Stimulated activated CD4-positive, alpha-beta T cell treated with anti-CD3 and anti-CD28 coated beads, Interleukin-12 subunit alpha, Interleukin-12 subunit beta, amount 100 ng/mL, for 48 hours (primary cell): Measurements from ENCODE around the gene ZNF385D.

ENCODE experiments used
- DNase-seq, 3 donors: peaks; one replicate each; pipeline ENCODE4 v3.0.0-alpha.2; 2020; ENCODE audit warnings: low read depth in 2 of 3, low spot score in 1 of 3

ZNF385D gene

DNA sequence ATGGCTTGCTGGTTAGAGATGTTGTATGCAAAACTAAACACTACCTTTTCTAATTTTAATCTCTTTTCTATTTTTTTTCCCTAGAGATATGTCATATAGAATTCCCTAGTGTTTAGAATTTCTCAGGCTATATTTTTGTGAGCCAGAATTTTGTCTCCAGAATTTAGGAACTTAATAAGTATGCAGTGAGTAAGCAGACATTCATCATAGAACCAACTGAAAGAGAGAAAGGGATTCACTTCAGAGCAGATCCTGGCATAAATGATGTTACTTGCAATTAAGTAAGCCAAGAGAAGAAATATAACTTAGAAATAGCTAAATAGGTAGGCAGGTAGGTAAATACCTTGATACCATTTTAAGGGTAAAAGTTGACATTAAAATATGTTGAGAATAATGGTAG lies 288.9 kb downstream of the ZNF385D start:
- DNase-seq: no peak

DNA sequence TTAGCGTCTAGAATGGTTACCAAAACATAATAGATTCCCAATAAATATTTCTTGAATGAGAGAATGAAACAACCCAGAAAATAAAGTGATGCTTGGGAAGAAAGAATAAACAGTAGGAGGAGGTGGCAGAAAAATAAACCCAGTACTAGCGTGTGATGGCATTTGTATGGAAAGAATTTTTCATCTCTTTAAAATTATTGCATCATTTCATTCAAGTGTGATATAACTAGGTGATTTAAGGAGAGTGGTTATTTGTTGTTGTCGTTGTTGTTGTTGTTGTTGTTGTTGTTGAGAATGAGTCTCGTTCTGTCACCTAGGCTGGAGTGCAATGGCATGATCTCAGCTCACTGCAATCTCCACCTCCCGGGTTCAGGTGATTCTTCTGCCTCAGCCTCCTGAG lies 293.9 kb downstream of the ZNF385D start:
- DNase-seq: no peak

DNA sequence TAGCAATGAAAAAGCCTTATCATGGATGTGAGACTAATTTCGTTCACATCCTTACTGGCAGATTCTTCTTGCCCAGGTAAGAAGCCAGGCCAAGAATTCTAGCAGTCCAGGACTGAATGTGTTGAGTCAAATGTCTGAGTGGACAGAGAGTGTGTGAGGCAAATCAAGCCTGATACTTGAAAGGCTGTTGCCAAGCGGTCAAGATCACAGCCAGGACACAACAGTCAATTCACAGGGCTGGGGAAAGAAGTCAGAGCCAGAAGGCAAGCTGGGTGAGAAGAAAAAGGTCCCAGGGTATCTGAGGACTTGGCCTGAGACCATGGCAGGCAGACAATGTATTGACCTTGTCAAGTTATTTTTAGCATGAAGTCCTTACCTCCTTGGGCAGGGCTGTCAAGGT lies 301.3 kb downstream of the ZNF385D start:
- DNase-seq: no peak

DNA sequence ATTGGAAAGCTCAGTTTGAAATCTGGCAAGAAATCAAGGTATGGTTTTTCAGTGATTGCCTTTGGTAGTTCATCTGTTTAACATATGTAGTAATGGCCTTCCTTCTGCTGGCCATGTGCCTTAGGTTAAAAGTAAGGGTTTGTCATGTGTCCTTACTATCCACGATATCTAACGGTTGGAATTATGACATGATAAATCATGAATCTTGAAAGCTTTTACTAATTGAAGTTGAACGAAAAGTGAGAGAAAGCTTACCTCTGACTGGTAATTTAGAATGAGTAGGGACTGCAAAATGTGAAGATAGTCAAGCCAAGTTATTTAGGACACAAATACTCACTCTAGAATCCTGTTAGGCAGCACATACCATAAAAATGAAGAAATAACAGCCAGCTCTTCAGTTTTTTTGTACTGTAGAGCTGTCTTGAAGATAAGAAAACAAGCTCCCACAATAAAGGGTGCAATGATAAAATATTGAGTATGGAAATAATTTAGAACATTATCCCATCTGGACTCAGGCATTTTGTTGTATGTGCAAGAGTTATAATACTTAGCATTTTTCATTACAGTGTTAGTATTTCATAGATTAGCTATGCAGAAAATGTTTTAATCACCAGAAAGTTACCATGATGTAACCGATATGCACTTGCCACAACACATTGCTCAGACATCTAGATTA lies 303.4 kb downstream of the ZNF385D start:
- no peak for DNase-seq

DNA sequence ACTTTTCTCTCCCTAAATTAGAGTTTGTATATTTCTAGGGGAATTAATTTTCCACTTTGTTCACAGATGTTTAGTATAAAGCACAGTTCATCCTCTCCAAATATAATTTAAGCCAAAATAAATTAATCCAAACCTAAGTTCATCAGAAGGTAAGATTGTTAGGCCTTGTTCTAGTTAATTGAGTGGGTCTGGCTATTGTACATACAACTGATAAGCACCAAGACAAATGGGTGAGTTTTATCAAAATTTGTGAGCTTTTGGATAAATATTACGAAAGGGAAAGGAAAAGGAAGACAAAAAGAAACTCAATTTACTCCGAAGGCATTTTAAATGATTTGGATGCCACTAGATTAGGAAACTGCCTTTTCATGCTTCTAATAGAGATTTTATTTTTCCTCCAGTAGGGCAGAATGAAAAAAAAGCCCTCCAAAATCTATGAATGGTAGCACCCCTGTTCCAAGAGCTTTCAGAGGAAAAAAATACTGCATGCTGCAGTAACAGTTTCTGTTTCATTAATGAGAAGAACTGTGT lies 304.0 kb downstream of the ZNF385D start:
- DNase-seq: no peak

DNA sequence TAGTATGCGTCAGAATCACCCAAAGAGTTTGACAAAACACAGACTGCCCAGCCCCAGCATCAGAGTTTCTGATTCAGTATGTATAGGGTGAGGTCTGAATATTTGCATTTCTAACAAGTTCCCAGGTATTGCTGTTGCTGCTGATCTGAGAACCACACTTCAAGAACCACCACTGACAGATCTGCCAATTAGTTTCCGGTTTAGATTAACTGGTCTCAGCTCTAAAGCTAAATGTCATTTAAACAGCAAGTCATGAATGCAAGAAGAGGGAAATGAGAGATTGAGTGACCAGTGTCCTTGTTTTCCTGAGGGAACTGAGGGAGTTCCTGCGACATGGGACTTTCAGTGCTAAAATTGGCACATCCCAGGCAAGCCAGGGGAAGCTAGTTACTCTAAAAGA lies 305.0 kb downstream of the ZNF385D start:
- DNase-seq: no peak

DNA sequence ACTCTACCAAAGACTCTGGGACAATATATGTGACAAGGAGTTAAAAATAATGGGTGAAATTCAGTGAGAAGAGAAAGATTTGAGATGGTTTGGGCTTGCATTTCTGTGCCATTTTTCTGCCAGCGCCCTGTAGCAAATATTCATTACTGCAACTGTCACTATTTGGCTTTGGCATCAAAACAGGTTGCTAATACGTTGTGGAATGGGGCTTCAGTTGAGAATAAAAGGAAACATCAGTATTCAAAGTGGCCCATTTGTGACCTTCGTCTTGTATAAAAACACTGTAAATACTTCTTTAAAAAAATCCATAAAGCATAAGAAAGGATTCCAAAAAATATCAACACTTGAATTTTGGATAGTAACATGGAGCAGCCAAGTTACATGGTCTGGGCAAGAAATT lies 309.2 kb downstream of the ZNF385D start:
- no peak for DNase-seq

DNA sequence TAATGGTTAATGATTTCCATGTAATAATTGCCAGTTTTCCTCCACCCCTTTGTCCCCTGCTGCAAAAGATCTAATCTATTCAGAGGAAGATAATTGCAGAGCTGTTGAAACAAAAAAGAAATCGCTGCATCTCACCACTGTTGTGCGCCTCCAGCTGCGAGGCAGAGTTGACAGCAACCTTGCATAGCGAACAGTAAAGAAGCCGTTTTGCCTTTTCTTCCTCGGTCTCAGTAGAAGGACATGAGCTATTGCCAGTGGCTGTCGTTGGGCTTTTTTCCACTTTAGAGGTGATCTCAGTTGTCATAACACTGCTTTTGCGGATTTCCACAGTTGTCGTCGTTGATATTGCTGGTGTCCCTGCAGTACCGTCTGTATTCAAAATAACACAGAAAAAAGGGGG lies 314.2 kb downstream of the ZNF385D start:
- no peak for DNase-seq

DNA sequence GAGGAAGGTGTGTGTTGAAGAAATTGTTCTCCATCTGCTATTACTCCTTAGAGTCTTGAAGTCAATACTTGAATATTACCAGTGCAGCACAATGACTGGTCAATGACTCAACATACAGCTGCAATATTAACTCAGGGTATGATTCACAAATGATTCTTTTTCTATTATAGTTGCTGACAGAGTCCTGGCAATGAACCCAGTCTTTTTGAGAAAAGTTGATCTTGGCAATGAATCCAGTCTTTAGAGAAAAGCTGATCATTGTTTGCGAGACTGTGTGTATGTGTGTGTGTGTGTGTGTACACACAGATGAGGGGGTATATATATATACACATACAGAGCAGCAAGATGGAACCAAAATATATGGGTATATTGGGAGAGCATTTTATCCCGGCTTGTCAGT lies 315.1 kb downstream of the ZNF385D start:
- no peak for DNase-seq

DNA sequence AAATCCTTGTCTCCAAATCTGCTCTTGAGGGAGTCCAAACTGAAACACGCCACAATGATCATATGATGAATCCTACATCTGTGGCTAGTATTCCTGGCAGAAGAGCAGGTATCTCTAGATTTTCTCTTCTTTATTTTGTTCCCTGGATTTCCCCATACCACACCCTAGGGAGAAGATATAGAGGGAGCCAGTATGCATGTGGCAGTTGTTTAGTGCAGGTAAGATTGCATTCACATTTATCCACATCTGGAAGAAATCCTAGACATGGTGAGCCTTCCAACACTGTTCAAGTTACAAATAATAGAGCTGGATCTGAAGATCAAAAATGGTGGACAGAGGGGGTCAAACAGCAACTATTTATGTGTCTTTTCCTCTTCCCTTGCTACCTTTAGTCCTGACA lies 316.7 kb downstream of the ZNF385D start:
- no peak for DNase-seq

DNA sequence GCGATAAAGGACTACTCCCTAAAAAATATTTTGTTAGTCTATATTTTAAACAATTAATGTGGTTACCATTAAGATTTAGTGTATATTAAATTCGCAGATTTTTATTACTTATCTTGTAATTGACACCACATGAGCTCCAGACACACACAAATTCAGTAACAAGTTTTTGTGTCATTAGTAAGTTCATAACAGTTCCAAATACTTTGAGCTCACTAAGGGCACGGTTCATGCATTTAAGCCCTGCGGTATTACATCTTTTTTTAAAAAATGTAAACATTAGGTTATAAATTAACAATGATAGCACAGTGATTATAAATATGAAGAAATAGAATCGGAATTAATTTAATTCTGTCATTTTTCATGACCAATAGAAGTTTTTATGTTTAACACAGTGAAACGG lies 317.3 kb downstream of the ZNF385D start:
- no peak for DNase-seq

DNA sequence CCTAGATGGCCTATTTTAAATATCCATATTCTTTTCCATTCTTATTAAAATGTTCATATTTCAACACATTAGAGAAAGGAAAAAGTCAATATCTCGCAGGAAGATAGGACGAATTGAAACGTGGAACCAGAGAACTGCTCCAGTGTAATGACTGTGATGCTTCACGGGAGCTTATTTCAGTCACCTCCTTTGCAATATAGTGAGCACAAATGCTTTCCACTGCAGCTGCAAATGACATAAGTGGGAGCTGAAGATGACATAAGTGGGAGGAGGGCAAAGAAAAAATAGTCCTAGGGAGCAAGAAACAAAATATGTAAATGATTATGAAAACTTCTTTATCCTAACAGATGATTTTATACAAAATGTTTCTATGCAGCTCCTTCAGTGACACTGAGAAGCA lies 324.1 kb downstream of the ZNF385D start:
- DNase-seq: no peak

DNA sequence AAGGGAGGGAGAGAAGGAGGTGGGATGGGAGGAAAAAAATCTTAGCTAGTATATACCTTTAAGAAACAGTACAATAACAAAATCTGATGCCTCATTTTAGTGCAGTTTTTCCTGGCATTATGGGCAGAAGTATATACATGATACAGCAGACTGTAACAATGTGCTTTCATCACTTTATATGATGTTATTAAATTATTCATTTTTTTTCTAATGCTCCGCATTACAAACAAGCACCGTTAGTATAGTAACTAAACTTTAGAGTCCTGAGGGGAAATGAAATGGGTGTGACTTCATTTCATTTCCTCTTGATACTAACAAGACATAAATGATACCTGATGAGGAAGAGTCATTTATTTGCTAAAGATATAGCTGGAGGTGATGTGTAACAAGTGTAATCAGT lies 325.3 kb downstream of the ZNF385D start:
- DNase-seq: no peak

DNA sequence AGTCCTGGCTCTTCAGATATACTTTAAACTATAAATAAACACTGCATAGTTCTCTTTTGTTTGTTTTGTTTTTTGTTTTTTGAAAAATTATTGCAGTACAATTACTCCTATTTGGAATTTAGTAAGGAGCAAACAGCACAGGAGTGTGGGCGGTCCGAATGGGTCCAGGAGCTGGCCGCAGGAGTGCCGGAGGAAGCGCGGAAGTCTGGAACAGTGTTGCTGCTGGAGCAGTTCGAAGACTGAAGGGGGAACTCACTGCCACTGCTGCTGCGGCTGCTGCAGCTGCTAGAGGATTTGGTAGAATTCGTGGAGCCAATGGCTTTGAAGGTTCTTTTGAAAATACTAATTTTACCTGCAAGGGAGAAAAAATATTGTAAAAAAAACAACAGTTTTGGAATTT lies 329.9 kb downstream of the ZNF385D start:
- no peak for DNase-seq

DNA sequence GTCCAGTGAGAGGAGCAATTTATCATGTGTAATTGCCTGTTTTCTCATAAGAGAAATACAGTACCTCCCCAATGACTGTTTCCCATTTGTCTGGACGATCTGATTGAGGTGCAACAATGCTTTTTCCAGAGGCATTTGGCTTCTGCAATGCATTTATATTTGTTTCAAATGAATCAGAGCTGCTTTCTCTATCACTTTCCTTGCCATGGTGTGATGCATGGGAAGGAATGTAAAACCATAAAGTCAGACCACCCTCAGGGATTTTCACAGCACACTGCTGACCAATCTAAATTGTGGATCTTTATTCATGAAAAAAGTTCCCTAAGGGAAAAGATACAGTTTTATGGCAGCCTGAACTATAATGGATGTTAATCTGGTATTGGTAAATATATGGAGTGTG lies 333.0 kb downstream of the ZNF385D start:
- no peak for DNase-seq

DNA sequence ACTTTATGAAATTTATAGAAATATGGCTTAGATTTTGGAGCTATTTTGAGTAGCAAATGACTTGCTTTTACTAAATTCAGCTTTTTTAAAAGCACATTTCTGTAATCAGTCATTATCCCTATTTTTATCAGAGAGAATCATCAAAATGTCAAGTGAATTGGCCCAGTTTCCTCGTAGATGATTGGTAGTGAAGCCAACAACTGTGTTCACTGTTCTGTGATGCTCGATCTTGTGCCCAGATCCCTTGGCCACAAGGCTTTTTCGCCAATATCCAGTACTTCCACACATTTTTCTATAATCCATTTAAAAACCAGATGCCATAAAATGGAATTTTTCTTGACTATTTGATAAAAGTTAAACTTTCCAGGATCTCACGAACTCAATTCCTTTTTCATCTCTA lies 336.5 kb downstream of the ZNF385D start:
- DNase-seq: no peak

DNA sequence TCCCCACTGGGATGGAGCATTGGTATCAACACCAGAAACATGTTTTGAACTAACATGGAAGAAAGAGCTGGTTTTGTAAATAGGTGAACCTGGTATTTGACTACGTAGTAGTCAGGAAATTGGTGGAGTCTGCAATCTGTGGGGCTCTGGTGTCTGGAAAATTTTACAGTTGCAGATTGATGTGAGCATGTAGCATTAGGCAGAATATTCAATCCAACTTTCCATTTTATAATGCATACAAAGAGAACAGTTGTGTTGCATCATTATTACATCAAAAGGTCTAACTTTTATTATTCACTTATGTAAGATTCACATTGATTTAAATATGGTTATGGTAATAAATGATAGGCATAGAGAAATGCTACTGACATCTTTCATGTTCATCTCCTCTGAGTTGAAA lies 340.0 kb downstream of the ZNF385D start:
- no peak for DNase-seq

DNA sequence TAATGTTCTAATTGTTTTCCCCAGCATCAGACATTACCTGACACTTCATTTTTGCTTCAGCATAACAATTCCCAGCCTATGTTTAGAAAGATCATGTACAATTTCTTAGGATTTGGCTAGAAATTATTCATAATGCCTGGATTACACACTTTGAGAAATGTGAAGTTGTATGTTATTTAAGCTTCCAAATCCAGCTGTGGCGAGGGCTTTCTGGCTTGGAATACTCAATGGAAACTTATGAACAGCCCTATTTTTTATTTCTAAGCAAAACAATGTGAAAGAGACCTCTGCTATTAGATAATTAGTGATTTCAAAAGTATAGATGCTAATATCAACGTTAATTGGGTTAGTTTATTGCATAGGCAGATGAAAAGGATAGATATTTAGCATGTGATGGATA lies 341.6 kb downstream of the ZNF385D start:
- DNase-seq: no peak

DNA sequence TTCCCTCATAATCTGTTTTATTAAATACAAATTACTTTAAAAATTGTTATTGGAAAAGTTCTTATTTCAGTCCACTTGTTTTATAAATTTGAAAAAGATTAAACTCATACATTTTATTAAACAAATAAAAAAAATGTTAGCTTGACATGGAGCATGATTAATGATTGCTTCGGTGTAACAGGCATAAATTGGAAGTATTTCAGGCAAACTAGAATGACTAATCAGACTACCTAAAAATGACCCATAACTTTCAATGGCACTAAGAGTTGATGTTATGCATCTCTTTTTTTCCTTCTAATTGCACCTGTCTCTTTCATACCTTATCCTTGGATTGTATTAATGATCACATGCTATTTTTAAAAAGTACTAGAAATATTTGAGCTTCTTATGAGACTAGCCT lies 343.3 kb downstream of the ZNF385D start:
- no peak for DNase-seq

DNA sequence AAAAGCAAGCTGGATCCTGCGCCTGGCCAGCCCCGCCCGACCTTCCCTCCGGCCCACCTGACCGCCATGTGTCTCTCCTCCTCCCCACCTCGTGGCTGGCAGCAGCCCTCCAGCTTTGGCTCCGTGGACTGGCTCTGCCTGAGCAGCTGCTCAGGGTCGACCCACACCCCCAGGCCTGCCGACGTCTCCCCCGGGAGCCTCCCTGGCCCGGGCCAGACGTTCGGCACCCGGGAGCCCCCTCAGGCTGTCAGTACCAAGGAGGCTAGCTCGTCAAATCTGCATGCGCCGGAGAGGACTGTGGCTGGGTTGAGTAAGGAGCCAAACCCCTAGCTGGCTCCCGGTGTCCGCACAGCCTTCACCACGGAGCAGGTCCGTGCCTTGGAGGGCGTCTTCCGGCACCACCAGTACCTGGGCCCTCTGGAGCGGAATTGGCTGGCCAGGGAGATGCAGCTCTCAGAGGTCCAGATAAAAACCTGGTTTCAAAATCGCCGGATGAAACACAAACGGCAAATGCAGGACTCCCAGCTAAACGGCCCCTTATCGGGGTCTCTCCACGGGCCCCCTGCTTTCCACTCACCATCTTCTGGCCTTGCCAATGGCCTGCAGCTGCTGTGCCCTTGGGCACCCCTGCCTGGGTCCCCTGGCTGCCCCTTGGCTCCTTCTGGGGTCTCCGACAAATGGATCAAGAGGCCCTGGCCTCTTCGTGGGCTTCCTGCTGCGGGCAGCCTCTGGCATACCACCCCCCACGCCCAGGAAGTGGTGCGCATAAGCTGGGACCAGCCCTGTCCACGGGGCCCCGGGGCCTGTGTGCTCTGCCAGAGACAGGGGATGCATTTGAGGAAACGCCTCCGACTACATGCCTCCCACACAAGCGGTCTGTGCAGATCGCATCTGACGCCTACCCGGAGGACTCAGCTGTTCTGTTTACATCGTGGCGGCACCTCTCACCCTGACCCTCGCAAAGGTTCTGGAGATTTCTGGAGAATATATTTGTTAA lies 345.0 kb downstream of the ZNF385D start:
- DNase-seq: no peak

DNA sequence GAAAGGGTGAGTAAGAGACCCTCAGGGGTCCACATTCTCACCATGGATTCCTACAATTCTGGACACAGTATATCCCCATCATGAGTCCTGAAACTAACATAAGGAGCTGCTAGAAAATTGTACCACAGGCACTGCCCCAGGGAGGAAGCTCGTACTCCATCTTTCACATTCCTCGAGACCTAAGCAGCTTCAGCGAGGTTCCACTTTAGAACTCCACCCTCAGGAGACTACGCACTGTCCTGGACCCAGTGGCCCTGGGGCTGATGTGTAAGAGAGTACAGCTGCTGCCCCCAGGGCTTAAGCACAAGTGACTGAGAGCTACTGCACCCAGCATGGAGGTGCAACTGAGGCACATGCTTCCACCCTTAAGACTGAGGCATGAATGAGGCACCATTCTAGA lies 352.5 kb downstream of the ZNF385D start:
- DNase-seq: no peak

DNA sequence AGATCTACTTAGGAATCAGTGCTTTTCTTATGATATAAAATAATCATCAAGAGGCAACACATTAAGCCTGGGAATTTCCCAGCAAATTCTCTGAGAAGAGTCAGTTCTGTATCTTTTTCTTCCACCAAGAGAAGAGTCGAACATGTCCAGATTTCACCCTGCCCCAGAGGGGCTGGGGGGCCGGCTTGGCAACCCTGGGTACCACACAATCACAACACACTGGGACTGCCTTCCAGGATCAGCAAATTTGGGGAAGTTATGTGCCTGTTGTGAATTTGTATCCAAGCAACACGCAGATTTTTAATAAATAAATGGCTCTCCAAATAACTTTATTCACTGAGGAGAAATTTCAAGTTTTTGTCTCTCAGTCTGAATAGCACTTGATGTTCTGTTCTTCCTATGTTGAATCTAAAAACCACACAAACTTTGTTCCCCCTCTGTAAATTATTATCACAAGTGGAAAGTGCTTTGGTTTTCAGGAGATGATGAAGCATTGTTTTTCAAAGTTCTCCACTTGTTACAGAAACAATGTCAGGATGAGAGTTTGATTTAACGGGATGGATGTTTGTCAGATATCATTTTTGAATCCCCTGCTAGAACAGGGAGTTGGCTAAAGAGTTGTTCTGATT lies 357.2 kb downstream of the ZNF385D start:
- DNase-seq: no peak
